HG03280 (cell line): ENCODE data around the gene DNM2.
A peak's percentile ranks its signal among the peaks of the same experiment; 100 is the strongest.
"Not testable (repeated sequence)": the region's sequence is repeated elsewhere in the genome, so short reads cannot be mapped to it uniquely, and the experiment has no call there.

Experiments
- ATAC-seq: cut with Tn5 transposase; IDR thresholded peaks from one replicate; pipeline ENCODE4 v1.9.1; 2021; ENCODE audit warnings: mild to moderate bottlenecking, moderate library complexity; ENCODE audit not compliant: unreplicated experiment

The DNM2 gene

GRCh38 chr19:10717356-10718204, at the start of gene DNM2:
DNM2 (plus strand) TSS chr19:10718079; CDS start chr19:10718243, 164 bp downstream.
- ATAC-seq: peak; percentile 85

- ATAC-seq: no peak
These were observed 48.6 kb upstream of the DNM2 start for GRCh38 chr19:10669246-10669645.

GRCh38 chr19:10670182-10670581, 47.7 kb upstream of the DNM2 start:
- ATAC-seq: no peak

DNA sequence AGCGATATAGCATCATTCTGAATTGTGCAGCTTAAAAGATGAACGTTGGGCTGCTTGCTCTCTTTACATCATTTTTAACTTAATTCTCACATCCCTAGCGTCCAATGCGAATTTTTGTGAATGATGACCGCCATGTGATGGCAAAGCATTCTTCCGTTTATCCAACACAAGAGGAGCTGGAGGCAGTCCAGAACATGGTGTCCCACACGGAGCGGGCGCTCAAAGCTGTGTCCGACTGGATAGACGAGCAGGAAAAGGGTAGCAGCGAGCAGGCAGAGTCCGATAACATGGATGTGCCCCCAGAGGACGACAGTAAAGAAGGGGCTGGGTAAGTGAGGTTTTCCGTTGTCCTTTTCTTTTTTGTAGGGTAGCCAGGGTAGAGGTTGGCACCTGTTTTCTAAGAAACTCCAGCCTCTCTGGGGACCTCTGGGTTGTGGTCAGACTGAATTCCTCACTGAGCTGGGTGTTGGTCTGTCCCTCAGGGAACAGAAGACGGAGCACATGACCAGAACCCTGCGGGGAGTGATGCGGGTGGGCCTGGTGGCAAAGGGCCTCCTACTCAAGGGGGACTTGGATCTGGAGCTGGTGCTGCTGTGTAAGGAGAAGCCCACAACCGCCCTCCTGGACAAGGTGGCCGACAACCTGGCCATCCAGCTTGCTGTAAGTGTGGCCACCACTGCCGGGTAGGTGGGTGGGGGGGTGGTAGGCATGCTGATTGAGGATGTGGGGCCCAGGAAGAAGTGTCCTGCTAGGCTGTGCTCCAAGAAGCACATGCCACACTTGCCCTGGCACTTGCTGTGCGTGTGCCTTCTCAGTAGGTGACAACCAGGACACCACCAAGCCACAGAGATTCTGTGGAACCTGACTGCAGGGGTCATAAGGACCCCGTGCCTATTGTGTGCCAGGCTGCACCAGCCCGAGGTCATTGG, 46.7 kb upstream of the DNM2 start:
- ATAC-seq: no peak

DNA sequence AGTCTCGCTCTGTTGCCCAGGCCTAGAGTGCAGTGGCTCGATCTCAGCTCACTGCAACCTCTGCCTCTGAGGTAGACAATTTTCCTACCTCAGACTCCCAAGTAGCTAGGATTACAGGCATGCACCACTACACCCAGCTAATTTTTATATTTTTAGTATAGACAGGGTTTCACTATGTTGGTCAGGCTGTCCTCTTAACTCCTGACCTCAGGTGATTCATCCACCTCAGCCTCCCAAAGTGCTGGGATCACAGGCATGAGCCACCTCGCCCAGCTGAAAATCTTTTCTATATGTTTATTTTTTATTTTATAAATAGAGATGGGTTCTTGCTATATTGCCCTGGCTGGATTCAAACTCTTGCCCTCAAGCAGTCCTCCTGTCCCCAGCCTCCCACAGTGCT, 46.0 kb upstream of the DNM2 start:
- ATAC-seq: not testable (repeated sequence)

GRCh38 chr19:10675214-10675613, 42.7 kb upstream of the DNM2 start:
- not testable (repeated sequence) for ATAC-seq

DNA sequence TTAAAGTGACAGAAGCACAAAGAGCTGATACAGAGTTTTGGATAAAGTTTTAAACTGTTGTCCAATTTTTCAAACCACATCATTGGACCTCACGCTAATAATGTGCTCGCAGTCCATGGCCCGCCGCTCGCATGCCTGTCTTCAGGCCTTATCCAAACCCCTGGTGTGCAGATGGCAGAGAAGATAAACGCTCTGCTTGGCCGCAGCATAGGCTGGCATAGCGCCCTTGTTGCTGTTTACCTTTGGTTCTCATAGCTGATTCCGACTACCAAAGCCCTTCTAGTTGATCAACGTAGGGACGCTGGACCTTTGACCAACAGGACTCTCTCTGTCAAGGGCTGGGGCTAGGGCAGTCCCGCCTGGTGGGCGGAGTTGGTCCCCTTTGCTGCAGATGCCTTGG, 40.1 kb upstream of the DNM2 start:
- ATAC-seq: no peak

DNA sequence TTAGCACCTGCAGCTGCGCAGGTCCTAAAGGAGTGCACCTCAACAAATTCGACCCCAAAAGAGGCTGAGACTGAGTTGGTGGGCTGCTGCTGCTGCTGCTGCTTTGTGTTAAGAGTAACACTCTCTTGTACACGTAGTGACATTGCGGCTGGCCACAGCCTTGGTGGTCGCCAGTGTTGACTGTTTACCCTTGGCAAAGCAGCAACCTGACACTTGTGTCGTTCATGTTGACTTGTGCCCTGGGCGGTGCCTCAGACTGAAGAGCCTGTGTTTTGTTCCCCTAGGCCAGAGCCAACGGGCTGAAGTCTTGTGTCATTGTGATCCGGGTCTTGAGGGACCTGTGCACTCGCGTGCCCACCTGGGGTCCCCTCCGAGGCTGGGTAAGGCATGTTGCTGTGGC, 39.1 kb upstream of the DNM2 start:
- ATAC-seq: no peak

DNA sequence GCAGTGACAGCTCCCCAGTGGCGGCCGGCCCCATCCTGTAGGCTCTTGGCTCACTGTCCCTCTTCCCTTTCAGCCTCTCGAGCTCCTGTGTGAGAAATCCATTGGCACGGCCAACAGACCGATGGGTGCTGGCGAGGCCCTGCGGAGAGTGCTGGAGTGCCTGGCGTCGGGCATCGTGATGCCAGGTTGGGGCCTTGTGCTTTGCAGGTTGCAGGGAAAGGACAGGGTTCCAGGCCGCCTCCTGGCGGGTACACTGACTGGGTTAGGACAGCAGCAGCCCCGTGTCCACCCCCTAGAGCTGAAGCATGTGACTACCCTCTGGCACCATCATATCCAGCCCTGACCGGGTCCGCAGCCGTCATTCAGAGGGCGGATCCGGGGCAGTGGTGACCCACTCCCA, 38.1 kb upstream of the DNM2 start:
- no peak for ATAC-seq

DNA sequence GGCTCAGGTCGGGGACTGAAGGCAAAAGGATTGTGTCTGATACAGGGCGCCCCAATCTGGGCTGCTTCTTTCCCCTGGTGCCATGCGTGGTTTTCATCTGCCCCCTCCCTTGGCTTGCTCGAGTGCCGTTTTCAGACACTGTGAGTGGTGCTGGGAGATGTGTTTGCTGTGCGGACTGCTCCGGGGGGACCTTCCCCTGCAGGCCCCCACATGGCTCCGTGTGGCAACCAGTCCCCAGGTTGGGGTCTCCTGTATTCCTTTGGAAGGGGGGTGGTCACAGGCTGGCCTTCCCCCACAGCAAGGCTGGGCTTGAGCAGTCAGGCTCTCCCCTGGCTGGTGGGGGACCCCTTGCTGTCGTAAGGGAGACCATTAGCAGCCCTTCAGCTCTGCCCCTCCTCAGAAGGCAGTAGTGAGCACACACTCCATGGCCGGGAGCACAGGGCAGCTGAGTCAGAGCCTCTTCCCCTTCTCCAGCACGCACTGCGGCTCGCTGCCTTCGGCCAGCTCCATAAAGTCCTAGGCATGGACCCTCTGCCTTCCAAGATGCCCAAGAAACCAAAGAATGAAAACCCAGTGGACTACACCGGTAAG, 37.2 kb upstream of the DNM2 start:
- ATAC-seq: no peak

DNA sequence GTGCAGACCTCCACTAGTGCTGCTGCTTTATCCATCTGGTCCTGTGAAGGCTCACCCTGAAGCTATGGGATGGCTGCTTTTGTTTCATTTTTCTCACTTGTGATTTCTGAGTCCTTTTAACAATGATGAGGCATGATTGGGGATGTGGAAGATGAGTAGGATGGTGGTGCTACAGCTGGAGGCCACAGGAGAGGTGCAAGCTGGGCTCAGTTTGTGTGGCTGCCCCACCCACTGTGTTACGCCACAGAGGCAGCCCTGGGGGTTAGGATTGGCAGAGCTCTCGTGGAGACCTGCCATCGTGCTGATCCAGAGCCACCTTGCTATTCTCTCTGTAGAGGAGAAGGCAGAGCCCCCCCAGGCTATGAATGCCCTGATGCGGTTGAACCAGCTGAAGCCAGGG, 36.2 kb upstream of the DNM2 start:
- ATAC-seq: no peak

GRCh38 chr19:10682397-10683063, 35.3 kb upstream of the DNM2 start:
- ATAC-seq: no peak

- ATAC-seq: no peak
These were observed 34.8 kb upstream of the DNM2 start for GRCh38 chr19:10683064-10683426.

GRCh38 chr19:10683582-10683981, 34.3 kb upstream of the DNM2 start:
- ATAC-seq: no peak

DNA sequence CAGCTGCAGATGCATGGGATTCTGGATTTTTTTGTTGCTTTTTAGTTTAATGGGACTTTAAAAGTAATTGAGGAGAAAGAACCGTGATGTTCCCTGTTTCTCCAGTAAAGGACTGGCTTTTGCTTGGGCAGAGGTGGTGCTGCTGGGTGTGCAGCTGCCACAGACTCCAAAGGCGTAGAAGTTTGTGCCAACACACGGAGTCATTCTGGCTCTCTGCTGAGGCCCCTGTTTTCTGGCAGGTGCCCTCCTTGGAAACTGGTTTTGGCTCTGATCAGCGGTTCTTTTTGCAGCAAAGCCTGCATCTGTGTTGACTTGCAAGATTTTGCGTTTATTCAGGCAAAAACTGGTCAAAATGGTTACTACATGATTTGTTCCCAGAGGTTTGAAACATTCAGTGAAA, 32.7 kb upstream of the DNM2 start:
- ATAC-seq: no peak

DNA sequence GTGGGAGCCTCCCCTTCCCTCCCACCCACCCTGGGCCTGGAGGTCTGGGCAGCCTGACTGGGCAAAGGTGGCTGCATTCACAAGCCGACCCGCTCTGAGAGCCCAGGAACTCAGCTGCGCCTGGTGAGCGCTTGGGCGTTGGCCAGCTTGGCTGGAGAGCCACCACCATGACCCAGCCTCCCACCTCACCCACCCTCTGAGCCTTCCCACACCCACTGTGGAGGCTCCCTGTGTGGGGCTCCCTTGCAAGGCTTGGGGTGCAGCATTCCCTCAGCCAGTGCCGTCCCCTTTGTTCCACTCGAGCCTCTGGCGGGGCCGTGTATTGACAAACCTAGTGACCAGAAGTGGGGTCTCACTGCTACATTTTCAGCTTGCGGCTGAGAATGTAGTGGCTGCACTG, 31.7 kb upstream of the DNM2 start:
- ATAC-seq: no peak

GRCh38 chr19:10686661-10687517, 31.0 kb upstream of the DNM2 start:
- no peak for ATAC-seq

GRCh38 chr19:10687518-10688288, 30.2 kb upstream of the DNM2 start:
- ATAC-seq: no peak

GRCh38 chr19:10688545-10689280, 29.2 kb upstream of the DNM2 start:
- no peak for ATAC-seq
